ENCODE results near the gene AGFG1.

Gene AGFG1

GRCh38 chr2:227462462-227462951, 9.4 kb upstream of the AGFG1 start:
- no peak for DNase-seq

- no peak for DNase-seq
These were observed 8.7 kb upstream of the AGFG1 start for GRCh38 chr2:227462972-227463931.

- DNase-seq = no peak
These were observed 7.6 kb upstream of the AGFG1 start for GRCh38 chr2:227464361-227464760.

GRCh38 chr2:227464851-227465250, 7.1 kb upstream of the AGFG1 start:
- DNase-seq = no peak

GRCh38 chr2:227466887-227467600, 4.9 kb upstream of the AGFG1 start:
- DNase-seq = no peak

GRCh38 chr2:227471412-227471811, 544 bp upstream of the AGFG1 start:
- no peak for DNase-seq

GRCh38 chr2:227472265-227473121, 537 bp downstream of the AGFG1 start:
- no peak for DNase-seq

- no peak for DNase-seq
These were observed 1.1 kb downstream of the AGFG1 start for GRCh38 chr2:227473122-227473461.

- DNase-seq = no peak
These were observed 1.9 kb downstream of the AGFG1 start for GRCh38 chr2:227473806-227474205.

- DNase-seq = no peak
These were observed 2.5 kb downstream of the AGFG1 start for GRCh38 chr2:227474410-227474809.

GRCh38 chr2:227477291-227477690, 5.3 kb downstream of the AGFG1 start:
- DNase-seq = no peak

GRCh38 chr2:227479865-227480475, 8.0 kb downstream of the AGFG1 start:
- no peak for DNase-seq

GRCh38 chr2:227480528-227480927, 8.6 kb downstream of the AGFG1 start:
- no peak for DNase-seq

GRCh38 chr2:227482638-227483340, 10.8 kb downstream of the AGFG1 start:
- no peak for DNase-seq

- no peak for DNase-seq
These were observed 13.5 kb downstream of the AGFG1 start for GRCh38 chr2:227485429-227485828.

GRCh38 chr2:227486688-227487087, 14.7 kb downstream of the AGFG1 start:
- no peak for DNase-seq

GRCh38 chr2:227488045-227488444, 16.1 kb downstream of the AGFG1 start:
- DNase-seq = no peak

- DNase-seq = no peak
These were observed 19.4 kb downstream of the AGFG1 start for GRCh38 chr2:227491386-227491785.

- DNase-seq = no peak
These were observed 21.6 kb downstream of the AGFG1 start for GRCh38 chr2:227493524-227493923.

- DNase-seq = no peak
These were observed 25.2 kb downstream of the AGFG1 start for GRCh38 chr2:227497158-227497557.

GRCh38 chr2:227499627-227500300, 27.8 kb downstream of the AGFG1 start:
- no peak for DNase-seq
